ENCODE measurements around the gene GSN.

GRCh38 chr9:121354141-121354540 is 86.2 kb downstream of the GSN start:
- TF ChIP-seq, protein P1, sequence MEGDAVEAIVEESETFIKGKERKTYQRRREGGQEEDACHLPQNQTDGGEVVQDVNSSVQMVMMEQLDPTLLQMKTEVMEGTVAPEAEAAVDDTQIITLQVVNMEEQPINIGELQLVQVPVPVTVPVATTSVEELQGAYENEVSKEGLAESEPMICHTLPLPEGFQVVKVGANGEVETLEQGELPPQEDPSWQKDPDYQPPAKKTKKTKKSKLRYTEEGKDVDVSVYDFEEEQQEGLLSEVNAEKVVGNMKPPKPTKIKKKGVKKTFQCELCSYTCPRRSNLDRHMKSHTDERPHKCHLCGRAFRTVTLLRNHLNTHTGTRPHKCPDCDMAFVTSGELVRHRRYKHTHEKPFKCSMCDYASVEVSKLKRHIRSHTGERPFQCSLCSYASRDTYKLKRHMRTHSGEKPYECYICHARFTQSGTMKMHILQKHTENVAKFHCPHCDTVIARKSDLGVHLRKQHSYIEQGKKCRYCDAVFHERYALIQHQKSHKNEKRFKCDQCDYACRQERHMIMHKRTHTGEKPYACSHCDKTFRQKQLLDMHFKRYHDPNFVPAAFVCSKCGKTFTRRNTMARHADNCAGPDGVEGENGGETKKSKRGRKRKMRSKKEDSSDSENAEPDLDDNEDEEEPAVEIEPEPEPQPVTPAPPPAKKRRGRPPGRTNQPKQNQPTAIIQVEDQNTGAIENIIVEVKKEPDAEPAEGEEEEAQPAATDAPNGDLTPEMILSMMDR (IDR thresholded peaks at IDR 0.05 in 4 of 5, conservative IDR thresholded peaks at IDR 0.05 in 1 of 5) = no peak
- TF ChIP-seq POLR2A (IDR thresholded peaks at IDR 0.05) = no peak
